GM21528 (cell line): Measurements from ENCODE around the gene AXIN1.

Experiments
- ATAC-seq: cut with Tn5 transposase; IDR thresholded peaks from one replicate; pipeline ENCODE4 v1.9.1; 2021; ENCODE audit warnings: mild to moderate bottlenecking, moderate library complexity; ENCODE audit not compliant: unreplicated experiment, low FRiP score

Gene AXIN1

DNA sequence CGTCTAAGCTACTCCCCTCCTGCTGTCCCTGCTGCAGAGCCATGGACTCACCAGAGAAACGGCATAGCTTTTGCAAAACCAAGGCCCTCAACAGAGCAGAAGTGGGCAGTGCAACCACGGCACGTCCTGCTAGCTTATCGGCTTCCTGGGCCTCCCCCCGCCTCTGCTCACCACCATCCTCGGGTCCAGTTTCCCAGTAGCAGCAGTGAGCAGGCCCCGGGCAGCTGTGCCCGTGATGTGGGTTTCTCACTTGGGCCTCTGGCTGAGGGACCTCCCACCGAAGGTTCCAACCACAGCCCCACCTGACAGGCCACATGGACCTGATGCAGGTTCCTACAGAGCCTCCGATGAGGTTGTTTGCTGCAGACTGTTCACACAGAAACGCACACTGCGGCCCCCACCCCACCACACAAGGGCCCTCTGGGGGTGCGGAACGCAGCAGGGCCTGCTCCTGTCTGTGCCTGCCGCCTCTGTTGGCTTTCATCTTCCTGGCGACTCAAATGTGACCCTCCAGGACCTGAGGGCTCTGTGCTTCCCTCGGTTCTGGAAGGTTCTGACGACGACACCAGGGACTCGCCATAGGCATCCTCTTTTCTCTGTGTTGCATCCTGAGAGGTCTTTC lies 44.7 kb downstream of the AXIN1 start:
- no peak for ATAC-seq

DNA sequence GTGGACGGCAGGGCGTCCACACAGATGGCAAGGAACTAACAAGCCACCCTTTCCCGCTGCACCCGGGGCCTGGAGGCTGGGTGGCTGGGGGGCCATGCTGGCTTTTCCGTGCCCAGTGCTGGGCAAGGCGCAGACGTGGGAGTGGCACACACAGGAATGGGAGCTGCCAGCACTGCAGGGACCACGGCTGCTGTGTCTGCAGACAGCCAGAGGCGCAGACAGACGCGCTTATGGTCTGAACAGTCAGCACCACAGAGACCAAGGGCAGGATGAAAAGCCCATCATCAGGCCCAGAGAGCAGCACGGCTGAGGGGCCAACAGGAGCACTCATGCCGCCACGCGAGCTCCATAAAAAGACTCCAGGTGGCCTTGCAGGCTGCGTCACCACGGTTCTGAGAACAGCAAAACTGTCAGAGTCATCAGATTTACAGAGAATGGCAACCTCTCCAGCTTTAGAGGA lies 45.6 kb downstream of the AXIN1 start:
- no peak for ATAC-seq

DNA sequence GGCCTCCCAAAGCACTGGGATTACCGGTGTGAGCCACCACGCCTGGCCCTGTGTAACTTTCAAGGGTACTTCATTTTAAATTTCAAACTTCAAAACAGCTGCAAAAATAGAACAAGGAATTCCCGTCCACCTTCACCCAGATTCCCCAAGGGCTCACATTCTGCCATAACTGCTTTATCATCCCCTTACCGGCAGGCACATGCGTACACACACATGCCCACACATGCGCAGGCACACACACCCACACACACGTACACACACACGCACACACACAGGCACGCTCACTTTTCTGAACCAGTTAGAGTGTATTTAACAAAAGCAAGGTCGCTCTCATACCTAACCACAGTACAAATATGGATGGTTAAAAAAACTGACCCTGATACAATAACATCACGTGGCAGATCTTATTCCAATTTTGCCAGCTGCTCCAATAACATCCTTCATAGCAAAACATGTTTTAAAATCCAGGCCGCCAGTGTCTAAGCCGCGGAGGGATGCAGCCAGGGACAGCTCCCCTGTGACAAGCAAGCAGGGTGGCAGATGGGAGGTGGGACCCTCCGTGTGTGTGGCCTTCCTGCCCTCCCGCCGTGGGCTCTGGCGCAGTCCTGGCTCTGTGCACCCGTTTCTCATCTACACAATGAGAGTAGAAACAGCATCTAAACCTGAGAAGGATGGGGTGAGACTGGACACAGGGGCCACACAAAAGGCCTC lies 46.5 kb downstream of the AXIN1 start:
- ATAC-seq: no peak

DNA sequence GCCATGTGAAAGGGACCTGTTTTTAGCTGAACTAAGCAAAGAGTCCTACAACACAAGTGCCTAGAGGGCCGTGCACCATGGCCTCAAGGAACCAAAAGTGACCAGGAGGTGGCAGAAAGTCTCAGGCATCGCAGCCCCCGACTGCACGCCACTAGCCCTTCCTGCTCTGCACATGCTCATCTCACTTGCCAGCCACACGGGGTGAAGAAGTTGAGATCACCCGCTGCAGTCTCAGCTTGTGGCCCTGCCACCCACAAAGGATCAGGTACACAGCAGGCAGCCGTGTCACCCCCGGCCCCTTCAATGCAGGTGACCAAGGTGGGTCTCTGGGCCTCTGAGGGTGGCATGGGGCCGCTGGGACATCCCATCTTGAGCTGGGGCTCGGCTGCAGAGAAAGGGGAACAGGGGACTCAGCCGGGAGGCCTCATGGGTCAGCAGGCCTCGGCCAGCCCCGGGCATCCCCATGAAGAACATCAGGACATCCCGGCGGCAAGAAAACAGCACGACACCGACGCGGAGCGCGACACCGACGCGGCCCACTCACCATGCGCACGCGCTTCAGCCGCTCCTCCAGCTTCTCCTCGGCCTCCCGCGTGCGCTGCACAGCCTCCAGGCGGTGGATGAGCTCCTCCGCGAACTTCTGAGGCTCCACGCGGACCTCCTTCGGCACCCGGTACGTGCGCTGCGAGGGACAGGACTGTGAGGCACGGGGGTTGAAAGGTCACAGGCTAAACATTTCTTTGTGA lies 48.6 kb downstream of the AXIN1 start:
- ATAC-seq: no peak

DNA sequence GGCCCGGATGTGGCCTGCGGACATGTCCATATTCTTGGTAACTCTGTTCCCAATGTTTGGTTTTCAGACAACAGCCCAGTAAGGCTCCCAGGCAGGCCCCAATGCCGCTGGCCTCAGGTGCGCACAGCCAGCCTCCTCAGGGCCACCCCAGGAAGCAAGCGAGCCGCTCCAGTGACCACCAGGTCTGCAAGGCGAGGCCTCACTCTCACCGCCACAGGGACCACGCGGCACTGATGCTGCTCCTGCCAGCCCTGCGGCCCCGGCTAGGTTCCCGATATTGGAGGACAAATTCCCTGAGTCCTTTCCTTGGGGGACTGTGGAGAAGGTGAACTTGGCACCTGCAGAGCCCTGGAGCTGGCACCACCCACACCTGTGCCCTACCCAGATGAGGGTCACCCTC lies 50.6 kb downstream of the AXIN1 start:
- no peak for ATAC-seq

DNA sequence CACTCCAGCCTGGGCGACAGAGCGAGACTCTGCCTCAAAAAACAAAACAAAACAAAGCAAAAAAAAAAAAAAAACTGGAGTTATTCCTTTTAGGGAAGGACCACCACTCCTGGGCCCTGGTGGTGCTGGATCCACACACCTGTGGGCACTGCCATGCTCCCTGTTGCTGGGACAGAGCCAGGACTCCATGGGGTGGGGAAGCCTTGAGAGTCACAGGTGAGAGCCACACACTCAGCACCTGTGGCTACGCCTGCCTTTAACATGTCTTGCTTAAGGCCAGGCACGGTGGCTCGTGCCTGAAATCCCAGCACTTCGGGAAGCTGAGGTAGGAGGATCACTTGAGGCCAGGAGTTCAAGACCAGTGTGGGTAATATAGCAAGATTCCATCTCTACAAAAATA lies 51.3 kb downstream of the AXIN1 start:
- ATAC-seq: no peak

DNA sequence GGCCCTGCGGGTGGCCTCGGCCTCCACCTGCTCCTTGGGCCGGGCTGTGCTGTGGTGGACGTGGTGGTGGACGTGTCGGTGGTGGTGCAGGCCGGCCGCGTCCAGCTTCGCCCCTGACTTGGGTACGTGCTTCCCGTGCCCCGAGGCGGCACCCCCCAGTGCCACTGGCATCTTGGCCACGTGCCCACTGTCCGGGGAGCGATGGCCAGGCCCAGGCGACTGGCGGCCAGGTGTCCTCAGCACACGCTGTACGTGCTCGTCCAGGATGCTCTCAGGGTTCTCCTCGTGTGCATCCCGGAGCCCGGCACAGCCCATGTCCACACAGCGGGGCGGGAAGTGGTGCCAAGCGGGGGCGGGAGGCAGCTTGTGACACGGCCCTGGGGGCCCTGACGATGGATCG lies 54.7 kb downstream of the AXIN1 start:
- no peak for ATAC-seq

DNA sequence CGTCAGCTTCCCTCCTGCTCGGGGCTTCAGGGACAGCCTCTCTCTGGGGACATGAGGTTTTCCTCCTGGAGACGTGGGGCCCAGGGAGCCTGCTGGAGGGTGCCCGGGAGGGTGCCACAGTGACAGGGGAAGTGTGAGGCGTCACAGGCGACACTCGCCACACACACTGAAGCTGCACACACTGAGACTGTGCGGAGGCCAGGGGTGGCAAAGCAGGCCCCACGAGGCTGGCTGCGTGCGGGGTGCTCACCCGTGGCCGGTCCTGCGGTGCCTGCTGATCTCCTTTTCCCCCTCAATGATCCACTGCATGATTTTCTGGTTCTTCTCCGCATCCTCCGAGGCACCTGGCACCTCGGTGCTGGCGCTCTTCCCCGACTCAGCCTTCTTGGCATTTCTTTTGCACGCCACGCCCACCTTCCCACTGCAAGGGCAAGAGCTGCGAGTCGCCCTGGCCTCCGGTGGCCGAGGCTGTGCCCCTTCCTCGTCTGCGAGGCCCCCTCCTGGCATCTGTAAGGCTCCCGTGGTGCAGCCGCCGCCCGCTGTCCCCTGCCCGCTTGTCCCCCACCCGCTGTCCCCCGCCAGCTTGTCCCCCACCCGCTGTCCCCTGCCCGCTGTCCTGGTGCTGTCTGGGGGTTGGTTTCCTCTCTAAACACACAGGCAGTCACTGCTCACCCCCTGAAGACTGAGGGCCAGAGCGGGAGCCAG lies 55.6 kb downstream of the AXIN1 start:
- ATAC-seq: no peak

DNA sequence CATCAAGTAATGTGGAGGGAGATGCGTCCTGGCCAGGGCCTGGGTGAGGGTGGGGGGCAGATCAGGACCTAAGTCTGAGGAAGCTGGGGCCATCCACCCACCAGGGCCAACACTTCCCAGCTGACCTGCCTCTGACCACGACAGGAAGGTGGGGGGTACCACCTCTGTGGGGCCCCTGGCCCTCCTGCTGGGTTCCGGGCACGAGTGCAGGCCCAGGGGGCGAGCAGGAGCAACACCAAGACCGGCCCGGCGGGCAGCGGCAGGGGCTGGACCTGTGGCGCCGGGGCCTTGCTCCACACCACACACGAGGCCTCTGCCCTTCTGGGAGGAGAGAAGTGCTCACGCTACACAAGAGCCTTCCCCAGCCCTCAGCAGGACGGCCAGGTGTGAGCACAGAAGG lies 56.2 kb downstream of the AXIN1 start:
- no peak for ATAC-seq

DNA sequence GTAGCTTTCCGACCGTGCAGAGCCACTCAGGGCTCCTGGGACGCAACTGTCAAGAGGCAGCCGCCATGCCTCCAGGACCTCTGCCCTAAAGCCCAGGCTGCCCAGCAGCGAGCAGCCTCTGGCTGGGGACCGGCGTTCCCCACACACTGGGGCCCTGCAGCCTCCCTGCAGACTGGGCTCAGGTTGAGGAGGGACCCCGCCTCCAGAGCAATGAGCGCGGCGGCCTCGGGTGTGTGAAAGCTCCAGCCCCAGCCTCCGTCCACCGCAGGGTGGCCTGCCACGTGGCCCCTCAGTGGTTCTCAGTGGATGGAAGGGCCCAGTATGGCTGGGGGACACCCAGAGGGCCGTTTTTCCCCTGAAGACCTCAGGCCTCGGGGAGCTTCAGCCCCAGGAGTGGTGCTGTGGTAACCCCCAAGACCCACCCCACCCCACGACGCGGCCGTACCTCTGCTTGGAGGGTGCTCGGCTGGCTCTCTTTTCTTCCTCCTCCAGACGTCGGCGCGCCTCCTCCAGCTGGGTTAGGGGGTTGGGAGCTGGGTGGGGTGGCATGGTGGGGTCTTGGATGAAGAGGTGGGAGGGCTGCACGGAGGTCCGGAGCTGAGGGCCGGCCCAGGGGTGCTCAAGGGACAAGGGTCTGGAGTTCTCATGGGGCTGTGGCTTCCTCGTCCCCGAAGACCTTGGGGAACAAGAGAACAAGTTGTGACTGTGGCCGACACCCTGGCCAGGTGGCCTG lies 59.3 kb downstream of the AXIN1 start:
- no peak for ATAC-seq

DNA sequence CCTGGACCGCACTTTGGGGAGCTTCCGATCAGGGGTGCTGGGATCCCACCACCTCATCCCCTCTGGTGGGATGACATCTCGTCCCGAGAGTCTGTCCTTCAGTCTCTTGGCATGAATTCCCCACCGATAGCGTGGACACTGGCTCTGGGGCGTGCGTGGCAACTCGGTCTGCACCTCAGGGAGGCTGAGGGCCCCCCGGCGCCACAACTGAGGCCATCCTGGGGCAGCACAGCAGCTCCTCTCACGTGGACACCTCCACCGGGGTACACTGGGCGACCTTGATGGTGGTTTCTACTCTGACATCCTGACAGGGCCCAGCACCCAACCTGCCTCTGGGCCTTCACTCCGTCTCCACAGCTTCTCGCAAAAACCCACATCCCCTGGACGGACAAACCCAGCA lies 61.0 kb downstream of the AXIN1 start:
- ATAC-seq: no peak

DNA sequence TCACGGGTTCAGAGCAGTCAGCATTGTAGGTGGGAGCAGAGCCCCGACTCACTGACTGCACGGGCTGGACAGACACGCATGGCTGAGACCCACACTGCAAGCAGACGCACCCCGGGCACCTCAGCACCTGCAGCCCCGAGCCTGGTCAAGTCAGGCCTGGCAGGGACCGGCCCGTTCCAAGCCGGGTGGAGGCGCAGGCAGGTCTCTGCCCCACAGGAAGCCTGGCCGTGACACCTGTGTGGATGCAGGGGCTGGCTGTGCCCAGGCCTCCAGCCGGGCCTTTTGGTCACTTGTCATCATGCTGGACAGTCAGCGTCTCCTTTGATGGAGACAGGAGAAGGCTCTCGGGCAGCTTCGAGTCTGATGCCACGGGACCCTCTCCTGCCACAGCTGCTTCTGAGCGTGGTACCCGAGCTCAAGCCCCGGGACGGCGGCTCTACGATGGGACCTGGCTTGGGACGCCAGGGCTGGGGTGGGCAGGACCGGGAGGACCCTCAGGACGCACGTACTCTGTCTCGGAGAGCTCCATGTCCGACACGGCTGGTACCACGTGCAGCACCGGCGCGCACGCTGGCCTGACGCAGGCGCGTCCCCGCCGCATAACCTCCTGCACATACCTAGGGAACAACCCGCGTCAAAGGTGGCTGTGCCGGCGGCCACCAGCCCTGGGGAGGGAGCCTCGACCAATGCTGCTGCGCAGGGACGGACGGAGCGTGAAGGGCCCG lies 61.7 kb downstream of the AXIN1 start:
- no peak for ATAC-seq

DNA sequence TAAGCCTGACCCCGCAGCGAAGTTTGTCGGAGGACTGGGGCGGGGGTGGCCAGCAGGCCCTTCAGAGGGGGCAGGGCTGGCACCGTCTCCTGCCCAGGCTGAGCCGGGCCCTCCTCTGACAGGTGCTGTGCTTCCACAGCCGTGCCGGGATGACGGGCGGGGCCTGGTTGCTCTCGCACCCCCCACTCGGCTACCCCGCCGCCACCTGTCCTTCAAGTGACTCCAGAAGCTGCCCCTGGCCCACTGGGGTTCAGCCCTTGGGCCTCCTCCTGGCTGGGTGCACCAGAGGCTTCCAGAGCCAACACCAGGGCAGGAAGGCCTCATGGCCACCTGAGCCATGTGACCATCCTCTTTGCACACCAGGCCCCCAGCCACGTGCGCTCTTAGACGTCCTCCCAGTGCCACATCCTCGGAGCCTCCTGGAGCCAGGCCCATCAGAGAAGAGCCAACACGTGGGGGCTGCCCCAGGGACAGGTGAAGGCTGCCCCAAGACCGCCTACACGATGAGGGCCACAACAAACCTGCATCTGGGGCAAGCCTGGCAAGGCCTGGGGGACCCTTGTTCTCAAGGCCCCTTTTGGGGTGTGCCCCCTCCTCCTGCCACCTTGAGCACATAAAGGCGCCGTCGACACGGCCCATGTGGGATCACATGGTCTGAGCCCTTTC lies 62.4 kb downstream of the AXIN1 start:
- ATAC-seq: no peak

DNA sequence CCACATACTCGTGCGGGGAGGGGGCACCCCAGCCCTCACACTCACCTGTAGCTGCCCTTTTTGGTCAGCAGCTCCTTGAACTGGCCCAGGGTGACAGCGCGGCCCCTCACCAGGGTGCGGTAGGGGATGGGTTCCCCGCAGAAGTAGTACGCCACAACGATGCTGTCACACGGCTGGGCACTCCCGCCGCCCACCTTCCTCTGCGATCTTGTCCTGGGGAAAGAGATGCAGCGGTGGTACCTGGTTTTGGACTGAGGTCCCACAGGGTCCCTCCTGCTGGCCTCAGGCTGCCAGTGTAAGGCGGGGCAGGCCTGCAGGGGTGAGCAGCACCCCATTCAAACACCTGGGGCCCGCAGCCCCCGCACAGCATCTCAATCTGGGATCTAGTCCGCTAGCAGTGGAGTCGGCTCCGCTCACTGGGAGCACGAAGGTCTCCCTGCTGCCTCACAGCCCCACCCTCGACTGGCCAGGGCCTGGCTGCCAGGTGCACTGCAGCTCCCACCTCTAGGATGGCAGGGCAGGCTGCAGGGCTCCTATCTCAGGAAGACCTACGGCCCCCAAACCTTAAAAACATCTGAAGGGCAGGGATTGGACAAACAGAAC lies 63.0 kb downstream of the AXIN1 start:
- ATAC-seq: no peak

DNA sequence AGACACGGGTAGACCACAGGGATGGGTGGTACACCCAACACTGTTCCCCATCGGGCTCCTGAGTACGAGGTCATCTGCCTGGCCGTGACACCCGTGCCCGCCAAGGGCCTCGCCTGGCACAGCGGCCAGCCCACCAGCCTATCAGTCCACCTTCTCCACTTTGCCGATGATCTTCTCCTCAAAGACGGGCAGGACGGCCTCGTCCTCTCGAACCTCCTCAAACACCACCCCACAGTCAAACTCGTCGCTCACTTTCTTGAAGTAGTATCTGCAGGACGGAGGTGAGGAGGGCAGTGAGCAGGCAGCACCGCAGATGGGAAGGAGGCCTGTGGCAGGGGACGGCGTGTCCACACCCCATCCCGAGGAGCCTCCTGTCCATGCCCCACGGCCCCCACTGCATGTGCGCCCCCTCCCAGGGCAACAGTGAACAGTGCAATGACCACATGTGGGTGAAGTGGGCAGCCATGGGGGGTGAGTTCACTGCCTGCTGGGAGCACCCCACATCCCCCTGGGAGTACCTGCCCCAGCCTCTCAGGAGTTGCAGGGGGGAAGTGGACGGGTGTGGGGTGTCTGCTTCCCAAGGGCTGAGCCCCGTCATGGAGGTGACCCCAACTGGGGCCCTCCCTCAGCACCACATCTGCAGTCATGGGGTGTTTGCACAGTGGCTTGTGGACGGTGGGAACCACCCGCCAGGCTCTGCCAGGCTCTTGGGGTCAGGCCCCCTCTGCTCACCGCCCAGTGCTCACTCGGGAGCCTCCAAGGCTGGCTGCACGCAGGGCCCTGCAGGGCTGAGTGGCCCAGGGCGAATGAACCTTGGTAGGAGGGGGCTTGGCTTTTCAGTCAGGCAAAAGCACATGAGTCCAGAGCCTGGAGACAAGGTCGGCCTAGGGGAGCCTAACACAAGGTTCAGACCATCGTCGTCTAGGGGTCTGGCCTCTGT lies 64.3 kb downstream of the AXIN1 start:
- no peak for ATAC-seq

DNA sequence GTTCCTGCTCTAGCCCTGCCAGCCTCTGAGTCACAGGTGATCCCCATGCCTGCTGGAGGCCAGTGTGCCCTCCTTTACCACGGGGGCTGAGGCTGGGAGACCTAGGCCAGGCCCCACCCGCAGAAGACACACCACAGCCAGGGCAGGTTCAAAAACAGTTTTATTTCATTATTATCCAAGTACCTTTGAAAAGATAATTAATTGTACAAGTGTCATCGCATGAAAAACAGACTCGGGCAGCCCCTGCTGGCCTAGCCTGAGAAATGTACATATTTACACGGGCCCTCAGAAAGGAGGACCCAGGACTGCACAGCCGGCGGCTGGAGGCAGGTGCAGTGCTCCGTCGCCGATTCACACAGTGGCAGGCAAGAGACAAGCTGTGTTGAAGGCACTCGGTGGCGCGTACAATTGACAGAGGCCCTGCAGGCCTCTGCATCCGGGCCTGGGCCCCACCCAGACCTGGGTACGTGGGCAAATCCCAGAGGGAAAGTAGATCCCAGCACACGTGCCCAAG lies 65.2 kb downstream of the AXIN1 start:
- no peak for ATAC-seq

DNA sequence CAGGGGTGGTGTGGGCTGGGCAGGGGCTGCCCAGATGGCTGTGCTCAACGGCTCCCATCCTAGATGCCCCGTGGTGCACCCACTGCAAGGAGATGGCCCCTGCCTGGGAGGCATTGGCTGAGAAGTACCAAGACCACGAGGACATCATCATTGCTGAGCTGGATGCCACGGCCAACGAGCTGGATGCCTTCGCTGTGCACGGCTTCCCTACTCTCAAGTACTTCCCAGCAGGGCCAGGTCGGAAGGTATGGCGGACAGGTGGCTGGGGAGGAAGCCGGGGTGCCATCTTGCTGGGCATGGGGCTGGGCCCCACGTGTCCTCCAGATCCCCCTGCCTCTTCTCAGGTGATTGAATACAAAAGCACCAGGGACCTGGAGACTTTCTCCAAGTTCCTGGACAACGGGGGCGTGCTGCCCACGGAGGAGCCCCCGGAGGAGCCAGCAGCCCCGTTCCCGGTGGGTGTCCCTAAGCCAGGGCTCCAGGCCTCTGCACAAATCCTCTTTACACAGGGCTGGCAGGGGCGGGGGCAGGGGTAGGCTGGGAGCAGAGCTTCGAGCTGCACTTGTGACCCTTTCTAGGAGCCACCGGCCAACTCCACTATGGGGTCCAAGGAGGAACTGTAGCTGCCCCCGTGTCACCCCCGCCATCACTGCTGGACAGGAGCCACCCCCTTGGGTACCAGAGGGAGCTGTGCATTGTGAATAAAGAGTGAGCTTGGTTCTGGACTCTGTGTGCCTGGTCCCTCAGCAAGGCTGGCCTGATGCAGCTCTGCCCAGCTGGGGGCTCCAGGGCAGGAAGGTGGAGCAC lies 65.8 kb downstream of the AXIN1 start:
- no peak for ATAC-seq
